Psoas muscle (tissue), 7 donors: Measurements from ENCODE around the gene TRIP10. TPM values are rescaled to one million over a fixed set of nuclear protein-coding genes. Genes with fewer than 3 reads are reported as not detected.

Experiments used
- polyA plus RNA-seq, 3 donors: library from polyadenylated mRNA; stranded (reverse); fragments of 200-250 nt; gene quantifications; one replicate each; pipeline ENCODE4 v1.2.3, GENCODE V29; 2013
- total RNA-seq, 4 donors: library from RNA; stranded (reverse); fragmentation: NEBNext Ultra II Directional in 2 of 4; extraction: Animal tissue kit (Norgen Biotek cat#: 25700) in 2 of 4; gene quantifications; one replicate each; pipeline versions ENCODE4 v1.2.1 to v1.2.4, GENCODE V29; 2021 to 2023
- donor health status: healthy with polysubstance abuse.
- donor health status: DM: no; HTN: no; CAD: no; lungs with moderate emphysema.
- donor health status: Bipolar disorder and iron deficiency.
- donor health status: healthy.
- donor health status: DM: no; HTN: no; CAD: no.
- donor health status: DM: no; HTN: no; CAD: no.
- donor health status: DM: yes; HTN: yes; CAD: no.

Gene TRIP10
- total and polyA plus RNA-seq, 7 donors: 104 to 297 (median 230) TPM

Other genes starting within 250 kb of the TRIP10 start
- 1 to 10 TPM; 2.7 to 6.4 (median 4.6) TPM for gene TUBB4A, start 237.4 kb upstream of the TRIP10 start, total RNA-seq
- 1 to 10 TPM in 2 of 3 donors, under 1 TPM in 1; 0.44 to 1.4 (median 1.0) TPM for gene TUBB4A, start 237.4 kb upstream of the TRIP10 start, polyA plus RNA-seq
- gene TNFSF9, start 208.7 kb upstream of the TRIP10 start, total RNA-seq: 1 to 10 TPM in 2 of 4 donors, under 1 TPM in 1, not detected in 1; 0.66 to 1.9 (median 1.2) TPM
- under 1 TPM; 0.25 to 0.57 (median 0.46) TPM for gene TNFSF9, start 208.7 kb upstream of the TRIP10 start, polyA plus RNA-seq
- not detected for gene CD70, start 148.5 kb upstream of the TRIP10 start, total RNA-seq
- gene CD70, start 148.5 kb upstream of the TRIP10 start, polyA plus RNA-seq: not detected
- under 1 TPM in 3 of 4 donors, not detected in 1; 0.06 to 0.81 (median 0.27) TPM for gene TNFSF14, start 69.5 kb upstream of the TRIP10 start, total RNA-seq
- under 1 TPM; 0.01 to 0.34 (median 0.09) TPM for gene TNFSF14, start 69.5 kb upstream of the TRIP10 start, polyA plus RNA-seq
- gene C3, start 19.0 kb upstream of the TRIP10 start, total RNA-seq: 100 to 1,000 TPM in 2 of 4 donors, 10 to 100 TPM in 2; 78.6 to 120 (median 94.9) TPM
- 10 to 100 TPM; 37.7 to 88.8 (median 72.7) TPM for gene C3, start 19.0 kb upstream of the TRIP10 start, polyA plus RNA-seq
- 10 to 100 TPM; 12.5 to 27.8 (median 21.3) TPM for gene GPR108, start 2.1 kb upstream of the TRIP10 start, total RNA-seq
- gene GPR108, start 2.1 kb upstream of the TRIP10 start, polyA plus RNA-seq: 10 to 100 TPM; 19.3 to 25.7 (median 25.0) TPM
- gene SH2D3A, start 27.8 kb downstream of the TRIP10 start, total RNA-seq: under 1 TPM in 1 of 4 donors, not detected in 3; 0.13 TPM
- under 1 TPM; 0.07 to 0.17 (median 0.10) TPM for gene SH2D3A, start 27.8 kb downstream of the TRIP10 start, polyA plus RNA-seq
- gene VAV1, start 33.0 kb downstream of the TRIP10 start, total RNA-seq: 1 to 10 TPM; 1.1 to 1.8 (median 1.7) TPM
- under 1 TPM; 0.20 to 0.39 (median 0.38) TPM for gene VAV1, start 33.0 kb downstream of the TRIP10 start, polyA plus RNA-seq
- gene ADGRE1, start 147.9 kb downstream of the TRIP10 start, total RNA-seq: under 1 TPM in 2 of 4 donors, not detected in 2; 0.39 to 0.42 TPM
- gene ADGRE1, start 147.9 kb downstream of the TRIP10 start, polyA plus RNA-seq: under 1 TPM in 2 of 3 donors, not detected in 1; 0.03 to 0.04 TPM